ENCODE data around the gene SLC37A2.
"Not testable (repeated sequence)": the region's sequence is repeated elsewhere in the genome, so short reads cannot be mapped to it uniquely, and the experiment has no call there.

Gene SLC37A2

GRCh38 chr11:125090151-125090550 is 27.0 kb downstream of the SLC37A2 start:
- not testable (repeated sequence) for H3K27ac ChIP-seq (ENCODE audit: insufficient read depth, low read depth, low read length, poor library complexity, severe bottlenecking); H3K27me3 ChIP-seq (ENCODE audit: control insufficient read depth, insufficient read depth, low read length, poor library complexity, severe bottlenecking); H3K9me3 ChIP-seq (ENCODE audit: control insufficient read depth, low read length); H3K4me3 ChIP-seq (ENCODE audit: insufficient read depth, low read depth, low read length); H3K36me3 ChIP-seq (ENCODE audit: control insufficient read depth, insufficient read depth, low read length)
- H3K4me1 ChIP-seq (ENCODE audit: control insufficient read depth, insufficient read depth, low read length): peaks cover 15% of the 10 kb centered on the region
- 89 to 93% methylated on average over 10 of the region's 10 CpGs for WGBS, 2 experiments

GRCh38 chr11:125090816-125091215 is 27.7 kb downstream of the SLC37A2 start:
- 84 to 89% methylated on average over 6 of the region's 6 CpGs for WGBS, 2 experiments
- Histone ChIP-seq H3K36me3 (ENCODE audit: control insufficient read depth, insufficient read depth, low read length) (no peaks in the 10 kb centered on the region), H3K4me1 (ENCODE audit: control insufficient read depth, insufficient read depth, low read length) (peaks cover 15% of the 10 kb centered on the region), H3K9me3 (ENCODE audit: control insufficient read depth, low read length) (no peaks in the 10 kb centered on the region), H3K27ac (ENCODE audit: insufficient read depth, low read depth, low read length, poor library complexity, severe bottlenecking) (no peak overlapping the region), H3K4me3 (ENCODE audit: insufficient read depth, low read depth, low read length) (no peak overlapping the region), H3K27me3 (ENCODE audit: control insufficient read depth, insufficient read depth, low read length, poor library complexity, severe bottlenecking) (no peaks in the 10 kb centered on the region)

GRCh38 chr11:125091247-125091876 is 28.3 kb downstream of the SLC37A2 start:
- Histone ChIP-seq H3K4me3 (ENCODE audit: insufficient read depth, low read depth, low read length) (no peak overlapping the region), H3K27ac (ENCODE audit: insufficient read depth, low read depth, low read length, poor library complexity, severe bottlenecking) (no peak overlapping the region), H3K4me1 (ENCODE audit: control insufficient read depth, insufficient read depth, low read length) (peaks cover 15% of the 10 kb centered on the region), H3K36me3 (ENCODE audit: control insufficient read depth, insufficient read depth, low read length) (no peaks in the 10 kb centered on the region), H3K9me3 (ENCODE audit: control insufficient read depth, low read length) (no peaks in the 10 kb centered on the region), H3K27me3 (ENCODE audit: control insufficient read depth, insufficient read depth, low read length, poor library complexity, severe bottlenecking) (no peaks in the 10 kb centered on the region)
- 58 to 66% methylated on average over 5 of the region's 5 CpGs for WGBS, 2 experiments

GRCh38 chr11:125091877-125092664 is 29.0 kb downstream of the SLC37A2 start:
- Histone ChIP-seq H3K27ac (ENCODE audit: insufficient read depth, low read depth, low read length, poor library complexity, severe bottlenecking) (no peak overlapping the region), H3K4me3 (ENCODE audit: insufficient read depth, low read depth, low read length) (no peak overlapping the region), H3K36me3 (ENCODE audit: control insufficient read depth, insufficient read depth, low read length) (peaks cover 2% of the 10 kb centered on the region), H3K27me3 (ENCODE audit: control insufficient read depth, insufficient read depth, low read length, poor library complexity, severe bottlenecking) (no peaks in the 10 kb centered on the region), H3K4me1 (ENCODE audit: control insufficient read depth, insufficient read depth, low read length) (peaks cover 15% of the 10 kb centered on the region), H3K9me3 (ENCODE audit: control insufficient read depth, low read length) (no peaks in the 10 kb centered on the region)
- 64 to 66% methylated on average over 5 to 6 of the region's 6 CpGs for WGBS, 2 experiments

GRCh38 chr11:125092669-125093068 is 29.6 kb downstream of the SLC37A2 start:
- Histone ChIP-seq H3K9me3 (ENCODE audit: control insufficient read depth, low read length) (no peaks in the 10 kb centered on the region), H3K36me3 (ENCODE audit: control insufficient read depth, insufficient read depth, low read length) (peaks cover 8% of the 10 kb centered on the region), H3K27ac (ENCODE audit: insufficient read depth, low read depth, low read length, poor library complexity, severe bottlenecking) (no peak overlapping the region), H3K4me1 (ENCODE audit: control insufficient read depth, insufficient read depth, low read length) (peaks cover 15% of the 10 kb centered on the region), H3K27me3 (ENCODE audit: control insufficient read depth, insufficient read depth, low read length, poor library complexity, severe bottlenecking) (no peaks in the 10 kb centered on the region), H3K4me3 (ENCODE audit: insufficient read depth, low read depth, low read length) (no peak overlapping the region)
- 87 to 88% methylated on average over 6 of the region's 6 CpGs for WGBS, 2 experiments

GRCh38 chr11:125093502-125093901 is 30.4 kb downstream of the SLC37A2 start:
- WGBS, 2 experiments: 92 to 95% methylated on average over 4 of the region's 4 CpGs

GRCh38 chr11:125094731-125095130 is 31.6 kb downstream of the SLC37A2 start:
- 97 to 100% methylated on average over 1 to 2 of the region's 2 CpGs for WGBS, 2 experiments

More at GRCh38 chr11:125093502-125093901, 30.4 kb downstream of the SLC37A2 start:
- H3K27ac ChIP-seq (ENCODE audit: insufficient read depth, low read depth, low read length, poor library complexity, severe bottlenecking): no peak overlapping the region
- H3K4me1 ChIP-seq (ENCODE audit: control insufficient read depth, insufficient read depth, low read length): peaks cover 15% of the 10 kb centered on the region
- H3K4me3 ChIP-seq (ENCODE audit: insufficient read depth, low read depth, low read length): no peak overlapping the region
- H3K36me3 ChIP-seq (ENCODE audit: control insufficient read depth, insufficient read depth, low read length): peaks cover 9% of the 10 kb centered on the region
- no peaks in the 10 kb centered on the region for H3K9me3 ChIP-seq (ENCODE audit: control insufficient read depth, low read length)
- no peaks in the 10 kb centered on the region for H3K27me3 ChIP-seq (ENCODE audit: control insufficient read depth, insufficient read depth, low read length, poor library complexity, severe bottlenecking)

GRCh38 chr11:125100136-125100535 is 37.0 kb downstream of the SLC37A2 start:
- WGBS, 2 experiments: 90 to 94% methylated on average over 2 of the region's 2 CpGs

More at GRCh38 chr11:125094731-125095130, 31.6 kb downstream of the SLC37A2 start:
- no peaks in the 10 kb centered on the region for H3K9me3 ChIP-seq (ENCODE audit: control insufficient read depth, low read length)
- no peak overlapping the region for H3K27ac ChIP-seq (ENCODE audit: insufficient read depth, low read depth, low read length, poor library complexity, severe bottlenecking)
- no peaks in the 10 kb centered on the region for H3K27me3 ChIP-seq (ENCODE audit: control insufficient read depth, insufficient read depth, low read length, poor library complexity, severe bottlenecking)
- peaks cover 12% of the 10 kb centered on the region for H3K36me3 ChIP-seq (ENCODE audit: control insufficient read depth, insufficient read depth, low read length)
- H3K4me1 ChIP-seq (ENCODE audit: control insufficient read depth, insufficient read depth, low read length): peaks cover 15% of the 10 kb centered on the region
- no peak overlapping the region for H3K4me3 ChIP-seq (ENCODE audit: insufficient read depth, low read depth, low read length)

GRCh38 chr11:125101596-125101995 is 38.5 kb downstream of the SLC37A2 start:
- 92 to 97% methylated on average over 3 of the region's 3 CpGs for WGBS, 2 experiments

More at GRCh38 chr11:125100136-125100535, 37.0 kb downstream of the SLC37A2 start:
- Histone ChIP-seq H3K36me3 (ENCODE audit: control insufficient read depth, insufficient read depth, low read length) (peaks cover 27% of the 10 kb centered on the region), H3K27me3 (ENCODE audit: control insufficient read depth, insufficient read depth, low read length, poor library complexity, severe bottlenecking) (no peaks in the 10 kb centered on the region), H3K4me1 (ENCODE audit: control insufficient read depth, insufficient read depth, low read length) (no peaks in the 10 kb centered on the region), H3K27ac (ENCODE audit: insufficient read depth, low read depth, low read length, poor library complexity, severe bottlenecking) (no peak overlapping the region), H3K9me3 (ENCODE audit: control insufficient read depth, low read length) (no peaks in the 10 kb centered on the region), H3K4me3 (ENCODE audit: insufficient read depth, low read depth, low read length) (no peak overlapping the region)

GRCh38 chr11:125102025-125102424 is 38.9 kb downstream of the SLC37A2 start:
- H3K4me1 ChIP-seq (ENCODE audit: control insufficient read depth, insufficient read depth, low read length): no peaks in the 10 kb centered on the region
- H3K27ac ChIP-seq (ENCODE audit: insufficient read depth, low read depth, low read length, poor library complexity, severe bottlenecking): no peak overlapping the region
- no peaks in the 10 kb centered on the region for H3K27me3 ChIP-seq (ENCODE audit: control insufficient read depth, insufficient read depth, low read length, poor library complexity, severe bottlenecking)
- peaks cover 25% of the 10 kb centered on the region for H3K36me3 ChIP-seq (ENCODE audit: control insufficient read depth, insufficient read depth, low read length)
- whole genome bisulfite sequencing, 2 experiments: 96 to 98% methylated on average over 19 of the region's 19 CpGs
- no peaks in the 10 kb centered on the region for H3K9me3 ChIP-seq (ENCODE audit: control insufficient read depth, low read length)
- no peak overlapping the region for H3K4me3 ChIP-seq (ENCODE audit: insufficient read depth, low read depth, low read length)

More at GRCh38 chr11:125101596-125101995, 38.5 kb downstream of the SLC37A2 start:
- no peaks in the 10 kb centered on the region for H3K4me1 ChIP-seq (ENCODE audit: control insufficient read depth, insufficient read depth, low read length)
- H3K36me3 ChIP-seq (ENCODE audit: control insufficient read depth, insufficient read depth, low read length): peaks cover 27% of the 10 kb centered on the region
- no peak overlapping the region for H3K4me3 ChIP-seq (ENCODE audit: insufficient read depth, low read depth, low read length)
- H3K27ac ChIP-seq (ENCODE audit: insufficient read depth, low read depth, low read length, poor library complexity, severe bottlenecking): no peak overlapping the region
- no peaks in the 10 kb centered on the region for H3K9me3 ChIP-seq (ENCODE audit: control insufficient read depth, low read length)
- no peaks in the 10 kb centered on the region for H3K27me3 ChIP-seq (ENCODE audit: control insufficient read depth, insufficient read depth, low read length, poor library complexity, severe bottlenecking)
